ENCODE results near the gene ETS1. TPM values are rescaled to one million over a fixed set of nuclear protein-coding genes. Genes with fewer than 3 reads are reported as not detected.

The ETS1 gene
- polyA plus RNA-seq, 1 donor from 2014 or later, result 0.42 TPM

GRCh38 chr11:128513915-128514681 is 73.3 kb downstream of the ETS1 start:
- Histone ChIP-seq H2AFZ (ENCODE audit: low read depth, low read length) (no peak overlapping the region), H3K27me3 (ENCODE audit: insufficient read depth, low read depth, low read length) (peaks cover 55% of the 10 kb centered on the region), H3K4me3 (ENCODE audit: low read length) (no peak overlapping the region), H4K20me1 (ENCODE audit: insufficient read depth) (no peaks in the 10 kb centered on the region), H3K4me2 (ENCODE audit: low read length) (no peak overlapping the region), H3K79me2 (replicated peaks; ENCODE audit: insufficient read depth, low read length) (no peaks in the 10 kb centered on the region), H3K27ac (ENCODE audit: low read length) (no peak overlapping the region), H3K9me3 (ENCODE audit: low read length) (no peaks in the 10 kb centered on the region), H3F3A (ENCODE audit: insufficient read depth, low read length, poor library complexity, severe bottlenecking) (no peaks in the 10 kb centered on the region), H3K36me3 (ENCODE audit: insufficient read depth, low read length) (no peaks in the 10 kb centered on the region), H3K9ac (ENCODE audit: low read length) (no peak overlapping the region), H3K9me2 (ENCODE audit: insufficient read depth, low read length) (no peaks in the 10 kb centered on the region)
- TF ChIP-seq EP300 (conservative IDR thresholded peaks at IDR 0.05; ENCODE audit: poor library complexity, severe bottlenecking) (no peak), SMC3 (conservative IDR thresholded peaks at IDR 0.05; ENCODE audit: poor library complexity) (no peak)

GRCh38 chr11:128512474-128512996 is 74.8 kb downstream of the ETS1 start:
- no peaks in the 10 kb centered on the region for H3K9me2 ChIP-seq (ENCODE audit: insufficient read depth, low read length)
- no peak for TF ChIP-seq EZH2 (IDR thresholded peaks at IDR 0.05; ENCODE audit: borderline replicate concordance, insufficient read depth, low read length, poor library complexity, severe bottlenecking)
- no peak for TF ChIP-seq EP300 (conservative IDR thresholded peaks at IDR 0.05; ENCODE audit: poor library complexity, severe bottlenecking)
- TF ChIP-seq TAF1 (IDR thresholded peaks at IDR 0.05; ENCODE audit: low read depth), result no peak
- no peak for TF ChIP-seq POLR2AphosphoS5 (IDR thresholded peaks at IDR 0.05)
- TF ChIP-seq SMC3 (conservative IDR thresholded peaks at IDR 0.05; ENCODE audit: poor library complexity), result no peak
- no peak for TF ChIP-seq RAD21 (conservative IDR thresholded peaks at IDR 0.05)
- no peak for TF ChIP-seq CTCF (IDR thresholded peaks at IDR 0.05; ENCODE audit: poor library complexity, severe bottlenecking)
- no peak for TF ChIP-seq REST (IDR thresholded peaks at IDR 0.05; ENCODE audit: borderline replicate concordance)
- no peak for TF ChIP-seq MXI1 (conservative IDR thresholded peaks at IDR 0.05; ENCODE audit: poor library complexity, severe bottlenecking)
- H3K36me3 ChIP-seq (ENCODE audit: insufficient read depth, low read length), result no peaks in the 10 kb centered on the region
- no peak overlapping the region for H3K4me3 ChIP-seq (ENCODE audit: low read length)
- peaks cover 39% of the 10 kb centered on the region for H3K27me3 ChIP-seq (ENCODE audit: insufficient read depth, low read depth, low read length)
- H3F3A ChIP-seq (ENCODE audit: insufficient read depth, low read length, poor library complexity, severe bottlenecking), result no peaks in the 10 kb centered on the region
- no peaks in the 10 kb centered on the region for H3K9me3 ChIP-seq (ENCODE audit: low read length)
- H3K4me2 ChIP-seq (ENCODE audit: low read length), result no peak overlapping the region
- H3K9ac ChIP-seq (ENCODE audit: low read length), result no peak overlapping the region
- no peak overlapping the region for H2AFZ ChIP-seq (ENCODE audit: low read depth, low read length)
- H3K27ac ChIP-seq (ENCODE audit: low read length), result no peak overlapping the region
- H3K79me2 ChIP-seq (replicated peaks; ENCODE audit: insufficient read depth, low read length), result no peaks in the 10 kb centered on the region
- no peaks in the 10 kb centered on the region for H4K20me1 ChIP-seq (ENCODE audit: insufficient read depth)
